Stromal cell of bone marrow (primary cell): ENCODE results near the gene ACKR4.
"Not testable (repeated sequence)": the region's sequence is repeated elsewhere in the genome, so short reads cannot be mapped to it uniquely, and the experiment has no call there.

Experiments
- DNase-seq: peaks from one replicate; pipeline ENCODE4 v3.0.0-alpha.2; 2012; ENCODE audit warnings: low read depth

The ACKR4 gene

GRCh38 chr3:132594498-132594897, 2.6 kb upstream of the ACKR4 start:
- no peak for DNase-seq

GRCh38 chr3:132595014-132595413, 2.1 kb upstream of the ACKR4 start:
- DNase-seq: no peak

GRCh38 chr3:132596326-132596725, 744 bp upstream of the ACKR4 start:
- DNase-seq: no peak

- no peak for DNase-seq
Measured at GRCh38 chr3:132597660-132598059, 590 bp downstream of the ACKR4 start.

- DNase-seq: no peak
Measured at GRCh38 chr3:132598181-132598580, 1.1 kb downstream of the ACKR4 start.

- not testable (repeated sequence) for DNase-seq
Measured at GRCh38 chr3:132600614-132601013, 3.5 kb downstream of the ACKR4 start.

- no peak for DNase-seq
Measured at GRCh38 chr3:132605374-132605792, 8.3 kb downstream of the ACKR4 start.

- no peak for DNase-seq
Measured at GRCh38 chr3:132606085-132606484, 9.0 kb downstream of the ACKR4 start.

- DNase-seq: not testable (repeated sequence)
Measured at GRCh38 chr3:132606620-132607019, 9.6 kb downstream of the ACKR4 start.

GRCh38 chr3:132615301-132615700, 18.2 kb downstream of the ACKR4 start:
- DNase-seq: not testable (repeated sequence)

- no peak for DNase-seq
Measured at GRCh38 chr3:132615881-132616280, 18.8 kb downstream of the ACKR4 start.

GRCh38 chr3:132616780-132617179, 19.7 kb downstream of the ACKR4 start:
- no peak for DNase-seq

GRCh38 chr3:132622148-132622547, 25.1 kb downstream of the ACKR4 start:
- no peak for DNase-seq

- DNase-seq: no peak
Measured at GRCh38 chr3:132622761-132623160, 25.7 kb downstream of the ACKR4 start.

GRCh38 chr3:132623646-132624045, 26.6 kb downstream of the ACKR4 start:
- DNase-seq: no peak

GRCh38 chr3:132624790-132625189, 27.7 kb downstream of the ACKR4 start:
- DNase-seq: no peak

GRCh38 chr3:132625613-132626012, 28.5 kb downstream of the ACKR4 start:
- DNase-seq: no peak

- no peak for DNase-seq
Measured at GRCh38 chr3:132626955-132627354, 29.9 kb downstream of the ACKR4 start.

- no peak for DNase-seq
Measured at GRCh38 chr3:132628157-132628556, 31.1 kb downstream of the ACKR4 start.

- DNase-seq: peak; percentile 48
Measured at GRCh38 chr3:132629928-132630327, 32.9 kb downstream of the ACKR4 start.

GRCh38 chr3:132630612-132631011, 33.5 kb downstream of the ACKR4 start:
- no peak for DNase-seq

GRCh38 chr3:132635052-132635451, 38.0 kb downstream of the ACKR4 start:
- DNase-seq: no peak

- DNase-seq: no peak
Measured at GRCh38 chr3:132637590-132637989, 40.5 kb downstream of the ACKR4 start.

- no peak for DNase-seq
Measured at GRCh38 chr3:132638706-132639105, 41.6 kb downstream of the ACKR4 start.

- DNase-seq: not testable (repeated sequence)
Measured at GRCh38 chr3:132641427-132641826, 44.4 kb downstream of the ACKR4 start.
